GM18867 (cell line): ENCODE measurements around the gene MRGPRX3.

Source experiments
- ATAC-seq: cut with Tn5 transposase; IDR thresholded peaks from one replicate; pipeline ENCODE4 v1.9.1; 2021; ENCODE audit warnings: mild to moderate bottlenecking, moderate library complexity; ENCODE audit not compliant: unreplicated experiment

MRGPRX3 gene

DNA sequence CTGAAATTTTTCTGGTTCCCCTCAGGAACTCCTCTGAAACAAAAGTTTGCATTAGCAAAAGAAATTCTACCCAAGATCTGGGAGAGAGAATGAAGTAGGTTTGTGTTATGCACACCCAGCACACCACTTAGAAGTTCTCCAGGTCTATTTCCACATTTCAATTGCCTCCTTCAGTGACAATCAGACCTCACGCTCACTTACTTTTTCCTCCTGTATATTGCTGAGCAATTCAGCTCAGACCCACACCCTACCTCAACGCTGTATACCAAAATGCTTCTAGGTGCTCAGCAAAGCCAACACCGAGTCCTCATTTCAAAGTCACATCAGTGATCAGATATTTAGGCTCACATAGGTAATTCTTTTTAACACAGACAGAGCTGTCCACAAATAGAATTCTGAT is 19.2 kb downstream of the MRGPRX3 start:
- no peak for ATAC-seq

DNA sequence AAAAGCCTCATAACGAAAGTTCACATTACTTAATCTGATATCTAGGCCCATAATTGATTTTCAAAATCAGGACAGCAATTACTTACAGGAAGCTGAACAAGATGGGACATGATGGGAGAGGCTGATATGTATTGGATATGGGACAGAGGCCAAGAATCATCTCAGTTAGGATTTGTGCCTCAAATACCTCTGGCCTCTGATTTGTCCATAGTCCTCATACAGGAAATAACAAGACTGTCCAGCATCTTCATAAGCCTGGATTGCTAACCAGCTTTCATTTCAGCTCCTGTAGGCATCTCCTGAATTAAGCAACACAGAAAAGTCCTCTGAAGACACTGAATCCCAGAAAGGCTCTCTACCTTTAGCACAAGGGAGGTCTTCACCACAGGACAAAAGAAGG is 36.0 kb downstream of the MRGPRX3 start:
- ATAC-seq = no peak

DNA sequence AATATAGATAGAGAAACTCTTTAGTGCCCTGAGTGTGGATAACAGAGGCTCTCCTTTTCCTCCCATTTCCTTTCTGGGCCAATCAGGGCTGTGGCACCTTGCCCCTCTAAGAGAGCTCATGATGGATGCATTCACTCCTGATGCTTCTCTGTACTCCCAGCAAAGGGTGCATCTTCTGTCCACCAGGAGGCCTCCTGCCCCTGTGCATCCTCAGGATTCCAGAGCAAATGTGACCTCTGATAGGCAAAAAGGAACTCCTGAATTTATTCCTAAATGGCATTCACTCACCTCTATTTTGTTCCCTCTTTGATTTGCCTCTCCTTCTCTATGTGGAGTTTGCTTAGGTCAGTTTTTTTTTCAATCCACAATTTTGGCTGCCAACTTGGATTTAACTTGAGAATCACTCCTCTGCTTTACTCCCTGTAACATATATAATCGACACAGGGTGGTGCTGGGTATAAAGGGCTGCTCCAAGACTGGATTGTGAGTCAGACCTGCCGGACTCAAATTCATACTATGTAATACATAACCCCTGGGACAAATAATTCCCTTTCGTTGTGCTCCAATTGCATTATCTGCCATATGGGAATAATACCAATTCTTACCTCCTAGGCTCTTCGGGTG is 39.1 kb downstream of the MRGPRX3 start:
- ATAC-seq = no peak

DNA sequence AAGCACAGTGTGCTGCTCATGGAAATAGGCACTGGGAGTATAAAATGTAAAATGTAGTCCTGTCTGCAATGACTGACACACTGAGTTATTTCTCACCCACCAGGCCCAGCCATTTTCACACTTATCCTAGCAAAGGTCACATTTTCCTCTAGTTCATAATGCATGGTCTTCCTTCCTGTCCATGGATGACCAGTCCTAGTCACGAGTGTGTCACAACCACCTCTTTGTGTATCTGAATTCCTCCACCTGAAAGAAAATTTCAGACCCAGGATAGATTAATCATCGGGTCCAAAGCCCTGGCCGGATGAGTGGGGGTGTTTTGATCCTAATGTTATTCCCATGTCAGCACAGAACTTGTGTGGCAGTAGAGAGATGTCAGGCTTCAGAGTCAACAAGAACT is 40.3 kb downstream of the MRGPRX3 start, which contains the start of gene MRGPRX4:
Gene MRGPRX4, plus strand, starts transcription at position 172 of the 400 bp plus-strand sequence. CDS start 420 bp downstream, outside the sequence.
- ATAC-seq = no peak

DNA sequence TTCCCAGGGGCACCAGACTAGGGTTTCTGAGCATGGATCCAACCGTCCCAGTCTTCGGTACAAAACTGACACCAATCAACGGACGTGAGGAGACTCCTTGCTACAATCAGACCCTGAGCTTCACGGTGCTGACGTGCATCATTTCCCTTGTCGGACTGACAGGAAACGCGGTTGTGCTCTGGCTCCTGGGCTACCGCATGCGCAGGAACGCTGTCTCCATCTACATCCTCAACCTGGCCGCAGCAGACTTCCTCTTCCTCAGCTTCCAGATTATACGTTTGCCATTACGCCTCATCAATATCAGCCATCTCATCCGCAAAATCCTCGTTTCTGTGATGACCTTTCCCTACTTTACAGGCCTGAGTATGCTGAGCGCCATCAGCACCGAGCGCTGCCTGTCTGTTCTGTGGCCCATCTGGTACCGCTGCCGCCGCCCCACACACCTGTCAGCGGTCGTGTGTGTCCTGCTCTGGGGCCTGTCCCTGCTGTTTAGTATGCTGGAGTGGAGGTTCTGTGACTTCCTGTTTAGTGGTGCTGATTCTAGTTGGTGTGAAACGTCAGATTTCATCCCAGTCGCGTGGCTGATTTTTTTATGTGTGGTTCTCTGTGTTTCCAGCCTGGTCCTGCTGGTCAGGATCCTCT is 41.0 kb downstream of the MRGPRX3 start:
- no peak for ATAC-seq
